Erythroblast (primary cell): ENCODE results near the gene FIG4.

ENCODE experiments used
- GATA1 ChIP-seq: IDR thresholded peaks from 2 replicates; pipeline ENCODE4 v1.6.1; 2011; ENCODE audit warnings: low read depth, mild to moderate bottlenecking, control low read depth, low read length, moderate library complexity
- POLR2A ChIP-seq: IDR thresholded peaks from 2 replicates; pipeline ENCODE4 v1.6.1; 2011; ENCODE audit warnings: mild to moderate bottlenecking, low read length

DNA sequence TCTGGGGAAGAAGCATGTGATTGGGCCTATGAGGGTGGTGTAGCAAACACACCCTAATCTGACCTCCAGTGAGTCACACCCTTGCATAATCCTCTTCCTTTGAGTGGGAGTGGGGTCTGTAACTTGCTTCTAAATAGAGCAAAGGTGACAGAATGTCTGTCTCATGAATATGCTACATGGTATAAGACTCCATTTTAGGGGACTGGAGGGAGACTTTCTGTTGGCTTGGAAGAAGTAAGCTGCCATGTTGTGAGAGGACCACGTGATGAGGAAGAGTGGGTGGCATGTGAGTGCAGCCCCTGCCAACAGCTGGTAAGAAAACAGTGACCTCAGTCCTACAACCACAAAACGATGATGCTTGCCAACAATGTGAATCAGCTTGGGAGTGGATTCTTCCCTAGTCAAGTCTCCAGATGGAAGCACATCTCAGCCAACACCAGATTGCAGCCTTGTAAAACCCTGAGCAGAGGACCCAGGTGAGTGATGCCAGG, 3.8 kb upstream of the FIG4 start:
- no peak for TF ChIP-seq POLR2A
- no peak for TF ChIP-seq GATA1
